Hepatocyte (in vitro differentiated cells): ENCODE measurements around the gene RAMAC.

Experiments
- CTCF ChIP-seq: fragments of 200-600 bp; sonication (generic); IDR thresholded peaks from 2 replicates; pipeline ENCODE4 v1.5.1; 2016; ENCODE audit warnings: antibody characterized with exemption, mild to moderate bottlenecking; ENCODE audit not compliant: poor library complexity
- EZH2 ChIP-seq: fragments of 200-600 bp; sonication (generic); IDR thresholded peaks from 2 replicates; pipeline ENCODE4 v1.6.1; 2016; ENCODE audit warnings: antibody characterized with exemption, mild to moderate bottlenecking, borderline replicate concordance
- EZH2phosphoT487 ChIP-seq: fragments of 200-600 bp; sonication (generic); IDR thresholded peaks from one replicate; pipeline ENCODE4 v1.6.1; 2018; ENCODE audit warnings: antibody characterized with exemption, mild to moderate bottlenecking, low read depth, moderate library complexity; ENCODE audit not compliant: unreplicated experiment, severe bottlenecking

GRCh38 chr15:83015361-83015760, 29.4 kb downstream of the RAMAC start:
- TF ChIP-seq CTCF (no peak), EZH2 (no peak), EZH2phosphoT487 (no peak)
